A549 (cell line): ENCODE measurements around the gene PCDHB11.
"Not testable (repeated sequence)": the region's sequence is repeated elsewhere in the genome, so short reads cannot be mapped to it uniquely, and the experiment has no call there.

Source experiments
- BHLHE40 ChIP-seq: IDR thresholded peaks from 2 replicates; pipeline ENCODE4 v1.6.1; 2012; ENCODE audit warnings: low read depth, low read length, inconsistent platforms
- CEBPB ChIP-seq, 2 experiments: fragments of >200 bp in 1 of 2; sonication (Bioruptor Twin) in 1 of 2; formaldehyde crosslinking in 1 of 2; IDR thresholded peaks; 2 replicates each; pipeline ENCODE4 v1.6.1; 2012 to 2016
- CTCF ChIP-seq: fragments of >200 bp; sonication (Bioruptor Twin); formaldehyde crosslinking; IDR thresholded peaks from 3 replicates; pipeline ENCODE4 v1.5.1; 2016
- E2F6 ChIP-seq: IDR thresholded peaks from 2 replicates; pipeline ENCODE4 v1.6.1; 2012; ENCODE audit warnings: low read depth, borderline replicate concordance
- EP300 ChIP-seq, 2 experiments: fragments of >200 bp; sonication (Bioruptor Twin); formaldehyde crosslinking; IDR thresholded peaks; 2 replicates in 1 of 2; 3 replicates in 1 of 2; pipeline ENCODE4 v1.6.1; 2016 to 2017
- HMGXB4 ChIP-seq: fragments of 250-450 bp; sonication (Bioruptor Pico); IDR thresholded peaks from 2 replicates; pipeline ENCODE4 v1.5.0; 2021; ENCODE audit warnings: mild to moderate bottlenecking, moderate library complexity, borderline replicate concordance
- KDM1A ChIP-seq: fragments of 200-600 bp; sonication (generic); IDR thresholded peaks from 2 replicates; pipeline ENCODE4 v1.6.1; 2016; ENCODE audit warnings: low read depth, mild to moderate bottlenecking
- PBX3 ChIP-seq: IDR thresholded peaks from 2 replicates; pipeline ENCODE4 v1.6.1; 2012
- POLR2A ChIP-seq: IDR thresholded peaks from 2 replicates; pipeline ENCODE4 v1.6.1; 2012; ENCODE audit warnings: mild to moderate bottlenecking, low read length
- RAD21 ChIP-seq, 2 experiments: fragments of >200 bp in 1 of 2; sonication (Bioruptor Twin) in 1 of 2; formaldehyde crosslinking in 1 of 2; IDR thresholded peaks in 1 of 2; conservative IDR thresholded peaks in 1 of 2; 2 replicates in 1 of 2; 3 replicates in 1 of 2; pipeline ENCODE4 v1.6.1; 2012 to 2018; ENCODE audit warnings: inconsistent platforms in 1 of 2
- RARB ChIP-seq: fragments of 250-450 bp; sonication (Bioruptor Pico); IDR thresholded peaks from 2 replicates; pipeline ENCODE4 v1.8.0; 2021; ENCODE audit warnings: mild to moderate bottlenecking, moderate library complexity
- TF ChIP-seq, protein P1 (sequence below): IDR thresholded peaks from 2 replicates; pipeline ENCODE4 v1.6.1; 2012
- TF ChIP-seq, protein P2 (sequence below): fragments of >200 bp; sonication (Bioruptor Twin); formaldehyde crosslinking; IDR thresholded peaks from 3 replicates; pipeline ENCODE4 v1.6.1; 2016
- TF ChIP-seq, protein P3 (sequence below): fragments of 450-650 bp; IDR thresholded peaks from 2 replicates; pipeline ENCODE4 v1.6.1; 2014; ENCODE audit warnings: antibody characterized with exemption

GRCh38 chr5:141179371-141179770 is 20.1 kb upstream of the PCDHB11 start:
- not testable (repeated sequence) for TF ChIP-seq PBX3; BHLHE40; EP300 (IDR thresholded peaks at IDR 0.05); CTCF; KDM1A; CEBPB (IDR thresholded peaks at IDR 0.05); POLR2A; RARB; E2F6; HMGXB4; RAD21 (conservative IDR thresholded peaks at IDR 0.05 in 1 of 2, IDR thresholded peaks at IDR 0.05 in 1 of 2)
- TF ChIP-seq, protein P1, sequence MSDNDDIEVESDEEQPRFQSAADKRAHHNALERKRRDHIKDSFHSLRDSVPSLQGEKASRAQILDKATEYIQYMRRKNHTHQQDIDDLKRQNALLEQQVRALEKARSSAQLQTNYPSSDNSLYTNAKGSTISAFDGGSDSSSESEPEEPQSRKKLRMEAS = not testable (repeated sequence)
- TF ChIP-seq, protein P2, sequence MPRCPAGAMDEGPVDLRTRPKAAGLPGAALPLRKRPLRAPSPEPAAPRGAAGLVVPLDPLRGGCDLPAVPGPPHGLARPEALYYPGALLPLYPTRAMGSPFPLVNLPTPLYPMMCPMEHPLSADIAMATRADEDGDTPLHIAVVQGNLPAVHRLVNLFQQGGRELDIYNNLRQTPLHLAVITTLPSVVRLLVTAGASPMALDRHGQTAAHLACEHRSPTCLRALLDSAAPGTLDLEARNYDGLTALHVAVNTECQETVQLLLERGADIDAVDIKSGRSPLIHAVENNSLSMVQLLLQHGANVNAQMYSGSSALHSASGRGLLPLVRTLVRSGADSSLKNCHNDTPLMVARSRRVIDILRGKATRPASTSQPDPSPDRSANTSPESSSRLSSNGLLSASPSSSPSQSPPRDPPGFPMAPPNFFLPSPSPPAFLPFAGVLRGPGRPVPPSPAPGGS = not testable (repeated sequence)
- TF ChIP-seq, protein P3, sequence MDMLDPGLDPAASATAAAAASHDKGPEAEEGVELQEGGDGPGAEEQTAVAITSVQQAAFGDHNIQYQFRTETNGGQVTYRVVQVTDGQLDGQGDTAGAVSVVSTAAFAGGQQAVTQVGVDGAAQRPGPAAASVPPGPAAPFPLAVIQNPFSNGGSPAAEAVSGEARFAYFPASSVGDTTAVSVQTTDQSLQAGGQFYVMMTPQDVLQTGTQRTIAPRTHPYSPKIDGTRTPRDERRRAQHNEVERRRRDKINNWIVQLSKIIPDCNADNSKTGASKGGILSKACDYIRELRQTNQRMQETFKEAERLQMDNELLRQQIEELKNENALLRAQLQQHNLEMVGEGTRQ = not testable (repeated sequence)
